CD14-positive monocyte (primary cell): ENCODE data around the gene TACC2. TPM values are rescaled to one million over a fixed set of nuclear protein-coding genes. Genes with fewer than 3 reads are reported as not detected.

ENCODE experiments used
- DNase-seq, 3 donors: peaks; one replicate each; pipeline ENCODE4 v3.0.0-alpha.2; 2011 to 2022
- H2AFZ ChIP-seq: 2 replicates; pipeline ENCODE4 v1.6.0; 2012; ENCODE audit warnings: mild to moderate bottlenecking, low read depth, low read length, inconsistent platforms; ENCODE audit not compliant: insufficient read depth, poor library complexity, severe bottlenecking
- H3K27ac ChIP-seq, 2 donors: 1 replicate in 1 of 2; 2 replicates in 1 of 2; pipeline ENCODE4 v1.5.1; 2012 to 2013; ENCODE audit warnings: low read length in 2 of 2, control low read depth in 1 of 2, inconsistent platforms in 1 of 2, low read depth in 1 of 2, mild to moderate bottlenecking in 1 of 2
- H3K27me3 ChIP-seq, 2 donors: one replicate each; pipeline versions ENCODE4 v1.6.0 to v1.6.1; 2011 to 2013; ENCODE audit warnings: low read length in 2 of 2; ENCODE audit not compliant: control insufficient read depth in 2 of 2, insufficient read depth in 2 of 2
- H3K36me3 ChIP-seq, 2 donors: replicated peaks in 1 of 2; 1 replicate in 1 of 2; 2 replicates in 1 of 2; pipeline versions ENCODE4 v1.5.1 to v1.6.1; 2012 to 2013; ENCODE audit warnings: low read length in 2 of 2, control low read depth in 1 of 2, inconsistent platforms in 1 of 2, mild to moderate bottlenecking in 1 of 2; ENCODE audit not compliant: insufficient read depth in 2 of 2, control insufficient read depth in 1 of 2
- H3K4me1 ChIP-seq, 2 donors: 1 replicate in 1 of 2; 2 replicates in 1 of 2; pipeline versions ENCODE4 v1.5.1 to v1.6.1; 2012 to 2013; ENCODE audit warnings: low read length in 2 of 2, control low read depth in 1 of 2, inconsistent platforms in 1 of 2, mild to moderate bottlenecking in 1 of 2, moderate library complexity in 1 of 2; ENCODE audit not compliant: insufficient read depth in 2 of 2, control insufficient read depth in 1 of 2
- H3K4me2 ChIP-seq: replicated peaks from 2 replicates; pipeline ENCODE3; 2012; ENCODE audit warnings: low read length, moderate library complexity, mild to moderate bottlenecking; ENCODE audit not compliant: poor library complexity, severe bottlenecking; ENCODE audit errors: extremely low read depth
- H3K4me3 ChIP-seq, 3 experiments: fragments of 200-600 bp in 1 of 3; sonication (generic) in 1 of 3; replicated peaks in 1 of 3; 1 replicate in 2 of 3; 2 replicates in 1 of 3; pipeline ENCODE4 v1.5.1; 2011 to 2013; ENCODE audit warnings: low read length in 3 of 3, mild to moderate bottlenecking in 3 of 3, control low read depth in 2 of 3, low read depth in 2 of 3, inconsistent platforms in 1 of 3, moderate library complexity in 1 of 3
- H3K79me2 ChIP-seq: 2 replicates; pipeline ENCODE4 v1.6.0; 2012; ENCODE audit warnings: mild to moderate bottlenecking, control low read depth, inconsistent platforms, low read length, moderate library complexity; ENCODE audit not compliant: insufficient read depth
- H3K9ac ChIP-seq: 2 replicates; pipeline ENCODE4 v1.6.0; 2017; ENCODE audit warnings: low read length, mild to moderate bottlenecking; ENCODE audit not compliant: insufficient read depth, poor library complexity, severe bottlenecking
- H3K9me3 ChIP-seq, 2 donors: replicated peaks in 1 of 2; 1 replicate in 1 of 2; 2 replicates in 1 of 2; pipeline versions ENCODE4 v1.5.1 to v1.6.1; 2012 to 2013; ENCODE audit warnings: low read length in 2 of 2, control low read depth in 1 of 2; ENCODE audit not compliant: control insufficient read depth in 1 of 2, insufficient read depth in 1 of 2
- H4K20me1 ChIP-seq: 2 replicates; pipeline ENCODE4 v1.6.0; 2012; ENCODE audit warnings: mild to moderate bottlenecking, low read length, control low read depth, moderate library complexity; ENCODE audit not compliant: insufficient read depth
- H3K27ac Mint-ChIP-seq, 7 donors: one replicate each; pipeline ENCODE4 v1.8.0; 2020; ENCODE audit warnings: mild to moderate bottlenecking in 7 of 7, mixed read lengths in 7 of 7, moderate library complexity in 6 of 7, inconsistent platforms in 2 of 7
- H3K27me3 Mint-ChIP-seq, 3 donors: one replicate each; pipeline ENCODE4 v1.8.0; 2021 to 2022; ENCODE audit warnings: low read depth in 3 of 3, mild to moderate bottlenecking in 3 of 3, mixed read lengths in 3 of 3, moderate library complexity in 3 of 3, inconsistent platforms in 1 of 3
- H3K36me3 Mint-ChIP-seq, 2 donors: one replicate each; pipeline ENCODE4 v1.8.0; 2020; ENCODE audit warnings: mixed read lengths in 2 of 2, inconsistent platforms in 1 of 2, mild to moderate bottlenecking in 1 of 2
- H3K4me1 Mint-ChIP-seq: one replicate; pipeline ENCODE4 v1.8.0; 2020; ENCODE audit warnings: mild to moderate bottlenecking, mixed read lengths
- H3K4me3 Mint-ChIP-seq, 2 donors: one replicate each; pipeline ENCODE4 v1.8.0; 2020; ENCODE audit warnings: mild to moderate bottlenecking in 2 of 2, mixed read lengths in 2 of 2, moderate library complexity in 1 of 2
- H3K9me3 Mint-ChIP-seq, 7 donors: one replicate each; pipeline ENCODE4 v1.8.0; 2020 to 2022; ENCODE audit warnings: mixed read lengths in 7 of 7, mild to moderate bottlenecking in 6 of 7, moderate library complexity in 6 of 7, inconsistent platforms in 2 of 7
- WGBS: methylation state at CpG from one replicate; pipeline ENCODE4 v1.1.5; 2013; ENCODE audit warnings: missing lambda C conversion rate; ENCODE audit not compliant: insufficient coverage; 5-methylcytosine and 5-hydroxymethylcytosine counted together
- intact Hi-C, 2 donors: fragments of 100-400 bp; cut with micrococcal nuclease; formaldehyde crosslinking; loops; one replicate each; pipeline versions ENCODE4 v1.15.0 to v1.15.1; 2023
- polyA plus RNA-seq, 3 donors: library from polyadenylated mRNA; depleted of rRNA in 1 of 3; unstranded in 2 of 3; stranded (reverse) in 1 of 3; fragments of 300-500 nt in 2 of 3; fragments of >200 nt in 1 of 3; fragmentation: Illumina TruSeq in 2 of 3; gene quantifications; 1 replicate in 2 of 3; 2 replicates in 1 of 3; pipeline ENCODE4 v1.2.3, GENCODE V29; 2012 to 2021
- TF ChIP-seq, protein P1 (sequence below): fragments of 200-600 bp; IDR thresholded peaks from one replicate; pipeline ENCODE4 v1.8.0; 2022; ENCODE audit warnings: antibody characterized with exemption, mild to moderate bottlenecking

The TACC2 gene
- polyA plus RNA-seq, 3 donors: 0.03 TPM; not detected in 2

DNA sequence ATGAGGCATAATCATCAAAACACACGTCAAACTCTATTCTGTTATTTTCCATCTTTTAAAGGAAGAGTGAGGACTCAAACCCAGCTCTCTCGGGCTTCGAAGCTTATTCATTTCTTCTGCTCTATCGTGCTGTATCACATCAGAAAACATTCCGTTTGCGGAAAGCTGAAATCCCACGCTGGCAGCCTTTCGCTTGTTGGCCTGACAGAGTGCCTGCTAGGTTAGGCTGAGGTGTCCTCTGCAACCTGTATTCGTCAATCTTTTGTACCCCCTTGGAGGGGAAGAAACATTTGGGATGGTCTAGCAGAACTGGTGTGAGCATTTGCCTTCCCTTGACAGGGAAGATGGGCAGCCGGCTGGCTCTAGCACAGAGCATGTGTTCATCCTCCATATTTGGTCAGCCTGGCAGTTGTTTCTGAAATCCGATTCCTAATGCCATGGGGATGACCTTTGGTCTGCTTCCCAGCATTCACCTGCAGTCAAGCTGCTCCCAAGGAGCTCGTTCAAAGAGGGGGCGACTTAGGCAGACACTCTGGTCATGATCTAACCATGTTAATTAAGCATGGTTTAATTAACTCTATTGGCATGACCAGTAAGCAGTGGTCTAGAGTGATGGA is 55.2 kb downstream of the TACC2 start:
- H3K27ac Mint-ChIP-seq: no peak overlapping the region
- DNase-seq: no peak
- H3K27me3 Mint-ChIP-seq: peaks cover 2 to 10% (median 4%) of the 10 kb centered on the region in 3 donors
- H3K4me3 ChIP-seq: no peak overlapping the region
- no peak overlapping the region for H2AFZ ChIP-seq
- no peaks in the 10 kb centered on the region for H3K36me3 ChIP-seq
- 80% methylated on average over 12 of the region's 13 CpGs for WGBS
- peaks cover 0 to 3% (median 0%) of the 10 kb centered on the region in 7 donors for H3K9me3 Mint-ChIP-seq
- no peaks in the 10 kb centered on the region for H4K20me1 ChIP-seq
- no peaks in the 10 kb centered on the region for H3K4me1 Mint-ChIP-seq
- no peaks in the 10 kb centered on the region for H3K4me1 ChIP-seq
- no peaks in the 10 kb centered on the region for H3K9me3 ChIP-seq
- no peak overlapping the region for H3K4me2 ChIP-seq
- H3K4me3 Mint-ChIP-seq: no peak overlapping the region
- TF ChIP-seq, protein P1, sequence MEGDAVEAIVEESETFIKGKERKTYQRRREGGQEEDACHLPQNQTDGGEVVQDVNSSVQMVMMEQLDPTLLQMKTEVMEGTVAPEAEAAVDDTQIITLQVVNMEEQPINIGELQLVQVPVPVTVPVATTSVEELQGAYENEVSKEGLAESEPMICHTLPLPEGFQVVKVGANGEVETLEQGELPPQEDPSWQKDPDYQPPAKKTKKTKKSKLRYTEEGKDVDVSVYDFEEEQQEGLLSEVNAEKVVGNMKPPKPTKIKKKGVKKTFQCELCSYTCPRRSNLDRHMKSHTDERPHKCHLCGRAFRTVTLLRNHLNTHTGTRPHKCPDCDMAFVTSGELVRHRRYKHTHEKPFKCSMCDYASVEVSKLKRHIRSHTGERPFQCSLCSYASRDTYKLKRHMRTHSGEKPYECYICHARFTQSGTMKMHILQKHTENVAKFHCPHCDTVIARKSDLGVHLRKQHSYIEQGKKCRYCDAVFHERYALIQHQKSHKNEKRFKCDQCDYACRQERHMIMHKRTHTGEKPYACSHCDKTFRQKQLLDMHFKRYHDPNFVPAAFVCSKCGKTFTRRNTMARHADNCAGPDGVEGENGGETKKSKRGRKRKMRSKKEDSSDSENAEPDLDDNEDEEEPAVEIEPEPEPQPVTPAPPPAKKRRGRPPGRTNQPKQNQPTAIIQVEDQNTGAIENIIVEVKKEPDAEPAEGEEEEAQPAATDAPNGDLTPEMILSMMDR: no peak
- peaks cover 0 to 2% of the 10 kb centered on the region in 2 donors for H3K27me3 ChIP-seq
- H3K79me2 ChIP-seq: no peaks in the 10 kb centered on the region
- H3K9ac ChIP-seq: no peak overlapping the region
- intact Hi-C loops: no loop called here
- H3K36me3 Mint-ChIP-seq: no peaks in the 10 kb centered on the region
- no peak overlapping the region for H3K27ac ChIP-seq

DNA sequence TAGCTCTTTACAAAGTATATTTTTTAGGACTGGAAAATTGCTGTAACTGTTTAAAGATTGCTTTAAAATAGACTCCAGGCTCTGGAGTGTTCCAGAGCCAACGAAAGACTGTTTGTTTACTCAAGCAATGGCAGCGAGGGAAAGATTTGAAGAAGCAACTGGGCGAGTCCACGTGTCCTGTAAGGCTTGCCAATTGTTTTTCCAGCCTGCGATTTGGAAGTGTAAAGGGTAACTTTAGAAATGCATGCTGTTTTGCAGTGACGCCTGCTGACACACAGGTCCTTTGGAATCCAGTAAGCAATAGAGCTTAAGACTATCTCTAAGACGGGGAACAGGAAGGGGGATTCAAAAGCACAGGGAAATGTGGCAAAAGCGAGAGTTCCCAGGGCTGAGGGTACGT is 55.8 kb downstream of the TACC2 start:
- H3K79me2 ChIP-seq: no peaks in the 10 kb centered on the region
- no peak overlapping the region for H3K4me3 ChIP-seq
- WGBS: 41% methylated on average over 7 of the region's 9 CpGs
- Mint-ChIP-seq H3K27me3 (peaks cover 2 to 7% (median 4%) of the 10 kb centered on the region in 3 donors), H3K4me1 (no peaks in the 10 kb centered on the region), H3K27ac (peak overlapping the region in 1 of 7 donors; percentile 11), H3K4me3 (no peak overlapping the region), H3K9me3 (peaks cover 0 to 3% (median 0%) of the 10 kb centered on the region in 7 donors), H3K36me3 (no peaks in the 10 kb centered on the region)
- TF ChIP-seq, protein P1: no peak
- H3K9ac ChIP-seq: no peak overlapping the region
- H4K20me1 ChIP-seq: no peaks in the 10 kb centered on the region
- intact Hi-C loops: no loop called here
- no peaks in the 10 kb centered on the region for H3K4me1 ChIP-seq
- no peaks in the 10 kb centered on the region for H3K9me3 ChIP-seq
- H3K27me3 ChIP-seq: peaks cover 0 to 2% of the 10 kb centered on the region in 2 donors
- H3K36me3 ChIP-seq: no peaks in the 10 kb centered on the region
- no peak overlapping the region for H3K27ac ChIP-seq
- no peak overlapping the region for H2AFZ ChIP-seq
- no peak for DNase-seq
- no peak overlapping the region for H3K4me2 ChIP-seq
